Ishikawa (cell line): ENCODE measurements around the gene MAP4K4.

Experiments used
- EGR1 ChIP-seq: IDR thresholded peaks from 2 replicates; pipeline ENCODE4 v1.6.1; 2012
- EP300 ChIP-seq: IDR thresholded peaks from 2 replicates; pipeline ENCODE4 v1.6.1; 2012; ENCODE audit warnings: borderline replicate concordance
- RAD21 ChIP-seq: IDR thresholded peaks from 2 replicates; pipeline ENCODE4 v1.6.1; 2012; ENCODE audit warnings: low read depth
- YY1 ChIP-seq: IDR thresholded peaks from 2 replicates; pipeline ENCODE4 v1.6.1; 2012; ENCODE audit warnings: low read depth
- ZBTB7A ChIP-seq: IDR thresholded peaks from 2 replicates; pipeline ENCODE4 v1.6.1; 2012; ENCODE audit warnings: low read depth

DNA sequence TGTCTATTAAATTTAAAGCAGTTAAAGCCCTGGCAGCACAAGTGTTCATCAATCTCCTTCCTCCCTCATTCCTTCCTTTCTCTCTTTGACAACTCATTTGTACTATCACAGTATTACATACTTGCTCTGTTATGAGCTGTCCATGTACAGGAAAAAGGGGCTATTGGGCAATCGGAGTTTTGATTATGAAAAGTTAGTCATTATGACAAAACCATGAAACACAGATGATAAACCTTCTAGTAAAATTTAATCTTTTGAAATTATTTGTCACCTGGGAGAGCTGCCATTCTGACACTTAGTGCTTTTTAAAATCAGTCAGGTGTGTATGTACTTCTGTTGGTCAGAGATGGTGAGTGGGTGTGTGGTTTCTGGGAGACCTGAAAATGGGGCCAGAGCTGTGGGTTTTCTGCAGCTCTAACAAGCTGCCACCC is 39.4 kb downstream of the MAP4K4 start:
- TF ChIP-seq RAD21 = no peak
- TF ChIP-seq ZBTB7A = no peak
- TF ChIP-seq EP300 = no peak
- no peak for TF ChIP-seq YY1
- TF ChIP-seq EGR1 = no peak
